Measurements from ENCODE around the gene ODF4. TPM values are rescaled to one million over a fixed set of nuclear protein-coding genes. Genes with fewer than 3 reads are reported as not detected.

ODF4 gene
- total and polyA plus RNA-seq, 3 donors from 2014 or later: 5.3 to 34.0 (median 7.7) TPM

GRCh38 chr17:8322061-8322460, 17.6 kb upstream of the ODF4 start:
- DNase-seq: no peak
- WGBS, 2 donors: 83 to 87% methylated on average over 1 to 8 of the region's 8 CpGs
- no peaks in the 10 kb centered on the region for H3K27me3 ChIP-seq

GRCh38 chr17:8324132-8324531, 15.5 kb upstream of the ODF4 start:
- WGBS, 2 donors: 75 to 81% methylated on average over 5 of the region's 5 CpGs
- Histone ChIP-seq H3K27ac (no peak overlapping the region), H3K9me3 (no peaks in the 10 kb centered on the region), H3K4me3 (no peak overlapping the region), H3K27me3 (no peaks in the 10 kb centered on the region), H3K4me1 (peaks cover 6% of the 10 kb centered on the region), H3K36me3 (ENCODE audit: low read depth, missing control alignments) (no peaks in the 10 kb centered on the region)
- DNase-seq: no peak
- TF ChIP-seq CTCF (IDR thresholded peaks at IDR 0.05) (no peak), POLR2A (IDR thresholded peaks at IDR 0.05) (no peak)
- intact Hi-C loops (cut with DNase I; ENCODE audit: low total_unique reads): no loop called here

More at GRCh38 chr17:8322061-8322460, 17.6 kb upstream of the ODF4 start:
- no peak for TF ChIP-seq POLR2A (IDR thresholded peaks at IDR 0.05)
- TF ChIP-seq CTCF (IDR thresholded peaks at IDR 0.05): no peak
- Histone ChIP-seq H3K4me3 (no peak overlapping the region), H3K9me3 (no peaks in the 10 kb centered on the region), H3K36me3 (ENCODE audit: low read depth, missing control alignments) (no peaks in the 10 kb centered on the region), H3K4me1 (peaks cover 6% of the 10 kb centered on the region), H3K27ac (no peak overlapping the region)
- intact Hi-C loops (cut with DNase I; ENCODE audit: low total_unique reads): no loop called here

GRCh38 chr17:8324923-8325322, 14.7 kb upstream of the ODF4 start:
- DNase-seq: no peak
- no peaks in the 10 kb centered on the region for H3K36me3 ChIP-seq (ENCODE audit: low read depth, missing control alignments)
- intact Hi-C loops (cut with DNase I; ENCODE audit: low total_unique reads): no loop called here
- no peak overlapping the region for H3K4me3 ChIP-seq
- no peak overlapping the region for H3K27ac ChIP-seq
- peaks cover 6% of the 10 kb centered on the region for H3K4me1 ChIP-seq
- H3K9me3 ChIP-seq: no peaks in the 10 kb centered on the region
- TF ChIP-seq POLR2A (IDR thresholded peaks at IDR 0.05): no peak
- no peak for TF ChIP-seq CTCF (IDR thresholded peaks at IDR 0.05)
- no peaks in the 10 kb centered on the region for H3K27me3 ChIP-seq
- WGBS, 2 donors: 84% methylated on average over 5 of the region's 5 CpGs

- Histone ChIP-seq H3K36me3 (ENCODE audit: low read depth, missing control alignments) (no peaks in the 10 kb centered on the region), H3K9me3 (no peaks in the 10 kb centered on the region), H3K4me3 (peak overlapping the region; percentile 51 to 56), H3K27ac (no peak overlapping the region), H3K4me1 (peaks cover 6% of the 10 kb centered on the region), H3K27me3 (no peaks in the 10 kb centered on the region)
- intact Hi-C loops (cut with DNase I; ENCODE audit: low total_unique reads): no loop called here
- 4 to 8% methylated on average over 18 to 48 of the region's 48 CpGs for WGBS, 2 donors
- peak; percentile 36 for DNase-seq
- no peak for TF ChIP-seq CTCF (IDR thresholded peaks at IDR 0.05)
- TF ChIP-seq POLR2A (IDR thresholded peaks at IDR 0.05): no peak
These were observed 12.9 kb upstream of the ODF4 start for GRCh38 chr17:8326511-8327302.

- intact Hi-C loops (cut with DNase I; ENCODE audit: low total_unique reads): no loop called here
These were observed 12.4 kb upstream of the ODF4 start for GRCh38 chr17:8327303-8327649.

More at GRCh38 chr17:8327303-8327649, 12.4 kb upstream of the ODF4 start:
- peak overlapping the region; percentile 51 to 56 for H3K4me3 ChIP-seq
- TF ChIP-seq POLR2A (IDR thresholded peaks at IDR 0.05): no peak
- no peak for TF ChIP-seq CTCF (IDR thresholded peaks at IDR 0.05)
- H3K27me3 ChIP-seq: no peaks in the 10 kb centered on the region
- peak; percentile 23 for DNase-seq
- 8% methylated on average over 14 to 25 of the region's 25 CpGs for WGBS, 2 donors
- H3K4me1 ChIP-seq: peaks cover 6% of the 10 kb centered on the region
- H3K9me3 ChIP-seq: no peaks in the 10 kb centered on the region
- H3K36me3 ChIP-seq (ENCODE audit: low read depth, missing control alignments): no peaks in the 10 kb centered on the region
- no peak overlapping the region for H3K27ac ChIP-seq
